GM21390 (cell line): ENCODE data around the gene ADGRF4.
"Not testable (repeated sequence)": the region's sequence is repeated elsewhere in the genome, so short reads cannot be mapped to it uniquely, and the experiment has no call there.

Source experiments
- ATAC-seq: cut with Tn5 transposase; IDR thresholded peaks from one replicate; pipeline ENCODE4 v1.9.1; 2021; ENCODE audit not compliant: unreplicated experiment

ADGRF4 gene

GRCh38 chr6:47734831-47735481, 36.6 kb downstream of the ADGRF4 start:
- no peak for ATAC-seq

GRCh38 chr6:47736083-47736700, 37.8 kb downstream of the ADGRF4 start:
- ATAC-seq = no peak

GRCh38 chr6:47737406-47737805, 39.0 kb downstream of the ADGRF4 start:
- no peak for ATAC-seq

GRCh38 chr6:47740714-47741113, 42.3 kb downstream of the ADGRF4 start:
- no peak for ATAC-seq

GRCh38 chr6:47741807-47742206, 43.4 kb downstream of the ADGRF4 start:
- ATAC-seq = peak; percentile 55

GRCh38 chr6:47743744-47744143, 45.4 kb downstream of the ADGRF4 start:
- no peak for ATAC-seq

- ATAC-seq = not testable (repeated sequence)
Measured at GRCh38 chr6:47745269-47745668, 46.9 kb downstream of the ADGRF4 start.

GRCh38 chr6:47749757-47750156, 51.4 kb downstream of the ADGRF4 start:
- ATAC-seq = no peak

- ATAC-seq = no peak
Measured at GRCh38 chr6:47752801-47753200, 54.4 kb downstream of the ADGRF4 start.

GRCh38 chr6:47759364-47759763, 61.0 kb downstream of the ADGRF4 start:
- ATAC-seq = no peak

GRCh38 chr6:47762502-47762901, 64.1 kb downstream of the ADGRF4 start:
- ATAC-seq = no peak

- no peak for ATAC-seq
Measured at GRCh38 chr6:47766445-47766844, 68.1 kb downstream of the ADGRF4 start.

- no peak for ATAC-seq
Measured at GRCh38 chr6:47767102-47767501, 68.7 kb downstream of the ADGRF4 start.

- no peak for ATAC-seq
Measured at GRCh38 chr6:47769982-47770381, 71.6 kb downstream of the ADGRF4 start.
